ENCODE data around the gene ANKS1B.
"Not testable (repeated sequence)": the region's sequence is repeated elsewhere in the genome, so short reads cannot be mapped to it uniquely, and the experiment has no call there.

Gene ANKS1B

DNA sequence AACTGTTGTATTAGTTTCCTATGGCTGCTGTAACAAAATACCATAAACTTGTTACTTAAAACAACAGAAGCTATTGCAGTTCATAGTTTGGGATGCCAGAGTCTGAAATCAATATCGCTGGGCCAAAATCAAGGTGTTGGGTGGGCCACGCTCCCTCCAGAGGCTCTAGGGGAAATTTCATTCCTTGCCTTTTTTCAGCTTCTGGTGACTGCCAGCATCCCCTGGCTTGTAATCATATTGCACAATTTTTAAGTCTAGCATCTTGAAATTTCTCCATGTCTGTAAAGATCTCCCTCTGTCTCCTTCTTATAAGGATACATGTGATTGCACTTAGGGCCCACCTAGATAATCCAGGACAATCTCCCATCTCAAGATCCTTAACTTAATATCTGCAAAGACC is 386.0 kb downstream of the ANKS1B start:
- DNase-seq (ENCODE audit: low read depth in 2 of 2, low spot score in 1 of 2): no peak

DNA sequence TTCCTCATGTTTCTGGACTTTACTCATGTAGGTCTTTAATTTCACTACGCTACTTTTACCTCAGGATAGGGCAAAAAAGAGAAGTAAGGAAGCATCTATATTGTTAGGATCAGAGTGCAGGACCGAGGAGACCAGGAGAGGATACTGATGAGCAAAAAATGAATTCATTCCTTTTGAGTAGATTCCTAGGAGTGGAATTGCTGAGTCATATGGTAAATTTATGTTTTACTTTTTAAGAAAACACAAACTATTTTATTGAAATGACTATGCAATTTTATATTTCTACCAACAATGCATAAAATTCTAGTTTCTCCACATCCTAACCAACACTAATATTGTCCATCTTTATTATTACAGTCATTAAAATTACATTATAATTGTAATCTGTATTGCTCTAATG is 388.0 kb downstream of the ANKS1B start:
- no peak for DNase-seq (ENCODE audit: low read depth in 2 of 2, low spot score in 1 of 2)

DNA sequence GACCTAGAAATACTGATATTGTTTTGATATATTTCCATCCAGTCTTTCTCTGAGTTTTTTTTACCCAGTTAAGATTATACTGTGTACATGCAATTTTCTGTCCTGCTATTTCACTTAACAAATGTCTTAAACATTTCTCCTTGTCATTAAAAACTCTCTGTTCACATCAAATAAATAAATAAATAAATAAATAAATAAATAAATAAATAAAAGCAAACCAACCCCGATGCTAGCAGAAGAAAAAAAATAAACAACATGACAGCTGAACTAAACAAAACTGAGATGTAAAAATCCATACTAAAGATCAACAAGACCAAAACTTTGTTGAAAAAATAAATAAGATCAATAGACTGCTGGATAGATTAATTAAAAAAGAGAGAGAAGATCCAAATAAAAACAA is 407.6 kb downstream of the ANKS1B start:
- DNase-seq (ENCODE audit: low read depth in 2 of 2, low spot score in 1 of 2): not testable (repeated sequence)

DNA sequence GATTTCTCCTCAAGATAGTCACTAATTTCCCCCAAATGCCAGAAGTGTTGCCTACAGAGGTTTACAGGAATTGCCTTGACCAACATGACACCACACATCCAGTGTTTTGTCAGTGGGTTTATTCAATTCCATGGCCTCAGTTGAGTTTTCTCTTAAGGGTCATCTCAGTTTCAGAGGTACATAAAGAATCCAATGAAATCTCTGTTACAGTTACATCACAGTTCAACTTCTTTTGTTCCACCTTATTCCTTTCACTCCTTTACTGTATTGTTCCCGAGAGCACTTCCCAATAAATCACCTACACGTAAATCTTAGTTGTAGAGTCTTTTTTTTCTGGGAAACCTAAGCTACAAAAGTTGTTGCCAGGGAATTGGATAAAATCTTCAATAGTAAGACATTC is 410.8 kb downstream of the ANKS1B start:
- DNase-seq (ENCODE audit: low read depth in 2 of 2, low spot score in 1 of 2): no peak

DNA sequence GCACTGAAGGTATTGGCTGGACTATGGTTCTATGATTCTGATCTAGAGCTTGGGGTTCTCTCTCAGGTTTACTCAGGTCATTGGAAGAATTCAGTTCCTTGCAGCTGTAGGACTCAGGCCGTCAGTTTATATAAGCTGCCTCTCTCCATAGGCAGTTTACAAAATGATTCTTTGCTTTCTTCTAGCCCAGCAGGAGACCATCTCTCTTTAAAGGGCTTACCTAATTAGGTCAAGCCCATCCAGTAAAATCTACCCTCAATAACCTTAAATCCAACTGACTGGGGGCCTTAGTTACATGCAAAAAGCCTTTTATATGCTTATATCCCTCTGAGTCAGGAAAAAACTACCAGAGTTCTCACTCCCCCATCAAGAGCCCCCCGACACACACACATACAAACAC is 417.7 kb downstream of the ANKS1B start:
- no peak for DNase-seq (ENCODE audit: low read depth in 2 of 2, low spot score in 1 of 2)

DNA sequence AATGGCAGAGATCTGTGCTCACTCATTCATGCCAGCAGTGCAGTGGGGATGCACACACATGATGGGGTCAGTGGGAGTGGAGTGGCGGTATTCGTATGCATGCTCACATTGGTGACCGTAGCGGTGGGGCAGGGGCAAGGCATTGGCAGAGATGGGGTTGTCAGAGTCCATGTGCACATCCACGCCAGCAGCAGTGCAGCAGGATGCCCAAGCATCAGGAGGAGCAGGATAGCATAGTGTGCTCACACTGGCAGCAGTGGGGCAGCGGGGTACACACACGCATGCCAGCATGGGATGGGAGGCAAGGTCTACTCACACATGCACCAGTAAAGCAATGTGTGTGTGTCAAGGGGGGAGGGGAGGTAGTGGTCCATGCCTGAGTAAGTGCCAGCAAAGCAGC is 426.6 kb downstream of the ANKS1B start:
- DNase-seq (ENCODE audit: low read depth in 2 of 2, low spot score in 1 of 2): no peak

DNA sequence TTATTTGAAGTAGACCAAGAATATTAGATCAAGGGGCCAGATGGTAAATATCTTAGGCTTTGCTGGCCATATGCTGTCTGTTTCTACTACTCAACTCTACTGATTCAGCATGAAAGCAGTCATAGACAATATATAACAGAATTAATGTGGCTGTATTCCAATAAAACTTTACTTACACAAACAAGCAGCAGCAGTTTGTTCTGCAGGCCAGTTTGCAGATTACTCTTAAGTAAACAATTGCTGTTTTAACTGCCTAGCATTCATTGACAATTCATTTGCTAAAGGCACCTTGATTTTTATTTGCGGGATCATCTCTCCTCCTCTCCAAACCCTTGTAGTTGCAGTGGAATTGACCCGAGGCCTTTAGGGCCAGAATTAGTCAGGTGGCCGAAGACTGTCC is 431.3 kb downstream of the ANKS1B start:
- DNase-seq (ENCODE audit: low read depth in 2 of 2, low spot score in 1 of 2): no peak

DNA sequence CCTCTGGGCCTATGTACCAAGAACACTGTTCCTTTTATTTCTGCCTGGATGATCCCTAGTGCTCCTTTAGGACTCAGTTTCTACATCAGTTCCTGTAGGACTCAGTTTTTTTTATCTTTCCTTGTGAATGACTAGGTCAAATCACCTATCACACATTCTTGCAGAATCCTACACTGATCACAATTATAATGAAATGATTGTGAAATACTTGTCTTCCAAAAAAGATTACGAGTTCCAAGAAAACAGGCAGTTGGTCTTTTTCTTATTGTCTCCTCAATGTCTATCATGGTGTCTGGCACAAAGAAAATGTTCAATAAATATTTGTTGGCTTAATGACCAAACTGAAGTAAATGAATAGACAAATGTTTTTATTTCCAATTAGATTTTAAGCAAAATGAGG is 432.7 kb downstream of the ANKS1B start:
- no peak for DNase-seq (ENCODE audit: low read depth in 2 of 2, low spot score in 1 of 2)

DNA sequence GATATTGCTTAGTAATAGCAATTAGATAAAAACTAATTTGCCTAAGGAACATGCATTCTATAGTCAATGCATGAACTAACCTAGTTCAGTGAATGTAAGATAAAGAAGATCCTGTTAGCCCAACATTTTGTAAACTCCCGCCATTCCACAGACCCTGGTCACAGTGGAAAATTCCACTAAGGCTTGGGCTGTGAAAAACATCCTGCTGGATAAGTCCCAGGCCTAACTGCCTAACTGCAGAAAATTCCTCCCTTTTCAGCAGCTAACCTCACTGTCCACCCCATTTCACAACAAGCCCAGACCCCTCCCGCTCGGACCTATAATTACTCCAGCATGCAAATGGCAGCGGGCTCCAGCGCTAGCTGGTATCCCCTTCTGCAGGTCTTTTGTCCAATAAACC is 435.1 kb downstream of the ANKS1B start:
- DNase-seq (ENCODE audit: low read depth in 2 of 2, low spot score in 1 of 2): no peak

DNA sequence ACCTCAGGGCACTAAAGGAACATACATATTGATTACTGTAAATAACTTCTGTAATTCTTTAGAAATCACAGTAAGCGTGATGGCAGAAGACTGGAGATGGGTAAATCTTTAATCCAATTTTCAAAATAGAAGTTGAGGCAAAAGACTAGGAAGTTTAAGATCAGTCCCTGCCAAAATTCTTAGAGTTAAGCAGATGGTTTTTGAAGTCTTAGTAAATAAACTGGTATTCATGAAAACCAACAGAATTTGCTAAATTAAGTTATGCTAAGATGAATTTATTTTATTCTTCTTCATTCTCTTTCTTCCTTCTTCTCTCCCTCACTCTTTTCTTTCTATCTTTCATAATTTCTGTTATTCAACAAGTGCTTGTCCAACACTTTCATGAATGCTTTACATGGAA is 435.5 kb downstream of the ANKS1B start:
- no peak for DNase-seq (ENCODE audit: low read depth in 2 of 2, low spot score in 1 of 2)

DNA sequence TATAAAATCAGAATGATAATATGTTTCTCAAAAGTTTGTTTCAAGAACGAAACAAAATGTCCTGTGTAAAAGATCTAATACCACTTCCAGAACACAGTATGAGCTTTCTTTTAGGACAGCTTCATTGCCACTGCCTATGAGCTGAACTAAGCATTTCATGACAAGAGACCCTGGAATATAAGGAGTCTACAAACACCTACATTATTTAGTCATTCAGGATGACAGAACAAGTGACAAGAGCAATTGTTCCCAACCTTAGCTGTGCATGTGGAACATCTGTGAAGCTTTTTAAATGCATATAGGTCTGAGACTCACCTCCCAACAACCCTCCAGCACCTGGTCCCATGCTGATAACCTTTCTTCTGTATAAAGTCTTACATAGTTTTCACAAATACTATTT is 440.3 kb downstream of the ANKS1B start:
- no peak for DNase-seq (ENCODE audit: low read depth in 2 of 2, low spot score in 1 of 2)

DNA sequence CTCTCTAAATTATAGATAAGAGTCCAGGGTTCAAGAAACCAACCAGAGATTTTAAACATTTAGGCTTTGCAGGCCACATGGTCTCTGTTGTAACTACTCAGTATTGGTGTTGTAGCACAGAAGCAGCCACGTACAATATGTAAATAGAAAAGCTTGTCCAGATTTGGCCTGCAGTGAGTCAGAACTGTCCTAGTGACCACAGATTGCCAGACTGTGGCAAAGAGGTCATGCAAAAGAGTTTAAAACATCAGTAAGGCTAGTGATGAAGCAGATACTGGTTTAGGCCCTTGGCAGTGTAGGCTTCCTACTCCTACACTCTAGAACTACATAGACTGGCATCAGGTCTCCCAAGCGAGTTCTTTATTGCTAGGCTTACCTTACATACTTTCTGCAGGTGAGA is 454.8 kb downstream of the ANKS1B start:
- no peak for DNase-seq (ENCODE audit: low read depth in 2 of 2, low spot score in 1 of 2)

DNA sequence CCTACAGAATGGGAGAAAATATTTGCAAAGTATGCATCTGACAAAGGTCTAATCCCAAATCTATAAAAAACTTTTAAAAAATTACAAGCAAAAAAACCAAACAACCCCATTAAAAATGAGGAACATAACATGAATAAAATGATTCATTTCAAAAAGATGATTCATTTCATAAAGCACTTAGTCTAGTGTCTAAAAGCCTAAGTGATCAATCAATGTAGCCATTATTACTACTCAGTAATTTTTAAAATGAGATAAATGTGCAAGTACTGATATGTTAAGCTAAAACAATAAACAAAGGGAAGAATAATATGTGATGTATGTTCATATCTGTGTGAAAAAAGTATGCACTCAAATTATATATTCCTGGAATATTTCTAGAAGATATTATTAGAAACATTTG is 456.3 kb downstream of the ANKS1B start:
- DNase-seq (ENCODE audit: low read depth in 2 of 2, low spot score in 1 of 2): no peak

DNA sequence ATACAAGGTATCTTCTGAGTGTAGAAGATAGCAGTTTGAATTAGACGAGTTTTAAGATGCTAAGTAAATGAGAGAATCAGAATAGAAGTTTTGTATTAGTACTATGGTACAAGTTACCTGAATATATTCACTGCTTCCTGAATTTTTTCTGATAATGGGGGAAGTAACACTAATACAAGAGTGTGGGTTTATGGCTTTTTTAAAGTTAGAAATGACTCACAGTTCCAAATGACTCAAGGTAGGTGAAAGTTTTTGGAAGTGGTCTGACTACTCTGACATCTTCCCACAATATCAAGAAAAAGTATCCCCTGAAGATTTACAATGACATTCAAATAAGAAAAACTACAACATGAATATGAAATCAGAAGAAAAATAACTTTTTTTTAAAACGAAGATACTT is 460.9 kb downstream of the ANKS1B start:
- DNase-seq (ENCODE audit: low read depth in 2 of 2, low spot score in 1 of 2): no peak

DNA sequence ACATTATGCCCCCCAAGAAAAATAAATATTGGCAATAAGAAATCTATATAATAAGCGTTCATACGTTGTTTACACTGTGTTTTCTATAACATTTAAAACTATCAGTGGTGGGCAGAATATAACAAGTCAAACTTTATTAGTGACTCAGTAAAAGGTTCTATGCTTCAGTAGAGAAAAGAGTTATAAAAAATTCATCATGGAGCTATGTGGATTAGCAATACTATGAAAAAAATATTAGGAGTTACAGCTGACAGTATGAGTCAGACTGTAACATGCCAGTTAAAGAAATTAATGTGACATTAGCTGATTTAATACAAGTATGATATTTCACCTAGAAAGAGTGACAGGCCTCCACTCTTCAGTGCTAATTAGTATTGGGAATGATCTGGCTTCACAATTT is 462.3 kb downstream of the ANKS1B start:
- DNase-seq (ENCODE audit: low read depth in 2 of 2, low spot score in 1 of 2): no peak

DNA sequence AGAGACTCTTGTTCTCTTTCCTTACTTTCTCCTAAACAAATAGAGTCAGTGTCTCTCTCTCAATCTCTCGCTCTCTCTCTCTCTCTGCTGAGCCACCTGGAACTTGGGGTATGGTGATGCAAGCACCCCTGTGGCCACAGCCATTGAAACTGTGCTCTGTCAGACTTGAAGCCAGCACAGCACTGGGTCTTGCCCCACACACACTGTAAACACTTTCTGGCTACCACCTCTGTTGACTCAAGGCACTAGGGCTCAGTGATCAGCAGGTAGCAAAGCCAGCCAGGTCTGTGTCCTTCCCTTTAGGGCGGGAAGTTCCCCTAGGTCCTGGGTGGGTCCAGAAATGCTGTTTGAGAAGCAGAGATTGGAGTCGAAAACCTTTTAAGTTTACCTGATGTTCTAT is 463.1 kb downstream of the ANKS1B start:
- DNase-seq (ENCODE audit: low read depth in 2 of 2, low spot score in 1 of 2): no peak

DNA sequence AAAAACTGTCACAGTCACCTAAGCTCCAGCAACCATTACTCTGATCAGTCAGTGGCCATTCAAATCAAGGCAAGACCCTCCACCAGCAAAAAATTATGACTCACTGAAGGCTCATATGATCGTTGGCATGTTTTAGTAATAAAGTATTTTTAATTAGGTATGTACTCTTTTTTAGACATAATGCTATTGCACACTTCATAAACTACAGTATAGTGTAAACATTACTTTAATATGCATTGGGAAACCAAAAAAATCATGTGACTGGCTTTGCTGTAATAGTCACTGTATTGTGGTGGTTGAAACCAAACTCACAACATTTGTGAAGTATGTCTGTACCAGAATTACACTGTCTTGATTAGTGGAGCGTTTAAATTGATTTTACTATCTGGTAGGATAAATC is 471.7 kb downstream of the ANKS1B start:
- no peak for DNase-seq (ENCODE audit: low read depth in 2 of 2, low spot score in 1 of 2)

DNA sequence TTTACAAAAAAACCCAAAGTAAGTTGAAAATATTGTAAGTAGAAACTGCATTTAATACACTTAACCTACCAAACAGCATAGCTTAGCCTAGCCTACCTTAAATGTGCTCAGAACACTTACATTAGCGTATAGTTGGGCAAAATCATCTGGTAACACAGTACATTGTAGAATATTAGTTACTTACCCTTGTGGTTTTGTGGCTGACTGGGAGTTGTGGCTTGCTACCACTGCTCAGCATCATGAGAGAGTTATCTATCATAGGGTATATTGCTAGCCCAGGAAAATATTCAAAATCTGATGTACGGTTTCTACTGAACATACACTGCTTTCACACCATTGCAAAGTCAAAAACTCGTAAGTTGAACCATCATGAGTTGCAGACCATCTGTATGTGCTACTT is 478.9 kb downstream of the ANKS1B start:
- no peak for DNase-seq (ENCODE audit: low read depth in 2 of 2, low spot score in 1 of 2)

DNA sequence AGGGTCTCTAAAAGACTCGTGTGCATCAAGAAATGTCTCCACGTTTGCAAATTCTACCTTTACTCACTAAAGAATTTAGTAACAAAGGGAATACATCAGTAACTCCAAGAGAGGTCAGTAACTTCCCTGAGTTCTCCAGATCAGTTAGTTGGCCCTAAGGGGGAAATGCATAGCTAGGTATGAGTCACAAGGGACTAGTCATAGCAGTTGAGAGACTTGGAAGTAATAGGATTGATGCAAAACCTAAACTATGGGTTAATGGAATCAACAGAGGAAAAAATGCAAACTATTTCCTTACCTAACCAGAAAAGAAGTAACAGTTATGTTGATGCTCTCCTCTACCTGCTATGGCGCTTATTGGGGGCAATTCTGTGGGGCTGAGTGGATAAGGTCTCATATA is 486.0 kb downstream of the ANKS1B start:
- DNase-seq (ENCODE audit: low read depth in 2 of 2, low spot score in 1 of 2): no peak

DNA sequence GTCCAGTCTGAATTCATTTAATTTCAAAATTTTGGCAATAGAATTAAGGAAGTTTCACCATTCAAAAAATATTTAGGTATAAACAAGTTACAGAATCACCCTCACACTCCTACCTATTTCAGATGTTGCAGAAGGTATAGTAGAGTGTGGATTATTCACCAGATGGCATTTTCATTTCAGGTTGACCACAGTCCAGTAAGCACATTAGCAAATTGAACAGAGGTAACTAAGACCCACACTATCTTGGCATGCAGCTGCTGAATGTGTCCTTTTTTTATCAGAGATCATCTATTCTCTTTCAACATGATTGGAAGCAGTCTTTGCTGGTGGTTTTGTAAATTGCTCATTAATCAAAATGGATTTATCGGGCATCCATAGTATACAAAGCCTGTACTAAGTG is 488.9 kb downstream of the ANKS1B start:
- DNase-seq (ENCODE audit: low read depth in 2 of 2, low spot score in 1 of 2): no peak

DNA sequence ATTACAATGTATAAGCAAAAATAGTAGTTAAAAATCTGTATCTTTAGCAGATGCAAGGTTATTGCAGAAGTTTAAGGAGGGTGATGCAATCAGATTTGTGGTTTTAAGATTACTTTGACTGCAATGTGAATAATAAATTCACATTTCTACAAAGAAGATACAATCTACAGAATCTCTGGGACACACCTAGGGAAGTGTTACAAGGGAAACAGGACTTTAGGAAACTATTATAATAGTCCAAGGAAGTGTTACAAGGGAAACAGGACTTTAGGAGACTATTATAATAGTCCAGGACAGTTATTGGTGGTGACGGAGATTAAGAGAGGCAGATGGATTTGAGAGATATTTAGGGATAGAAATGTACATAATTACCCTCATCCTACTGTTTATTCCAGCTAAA is 491.5 kb downstream of the ANKS1B start:
- no peak for DNase-seq (ENCODE audit: low read depth in 2 of 2, low spot score in 1 of 2)

DNA sequence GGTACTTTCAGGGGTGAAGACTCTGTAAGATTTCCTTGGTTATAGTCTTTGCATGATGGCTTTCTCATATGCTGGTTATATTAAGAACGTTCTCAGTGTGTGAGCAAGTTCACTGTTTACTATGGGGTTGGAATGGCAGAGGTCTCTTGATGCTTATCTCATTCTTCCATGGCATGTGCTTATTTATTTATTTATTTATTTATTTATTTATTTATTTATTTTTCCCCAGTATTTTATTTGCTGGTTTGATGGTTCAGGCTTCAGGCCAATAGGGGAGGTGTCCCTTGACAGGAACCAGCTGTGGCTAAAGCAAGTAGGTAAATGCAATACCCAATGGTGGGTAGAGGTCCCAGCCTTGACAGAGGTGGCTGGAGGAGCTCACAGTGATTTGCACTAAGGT is 498.5 kb downstream of the ANKS1B start:
- no peak for DNase-seq (ENCODE audit: low read depth in 2 of 2, low spot score in 1 of 2)

DNA sequence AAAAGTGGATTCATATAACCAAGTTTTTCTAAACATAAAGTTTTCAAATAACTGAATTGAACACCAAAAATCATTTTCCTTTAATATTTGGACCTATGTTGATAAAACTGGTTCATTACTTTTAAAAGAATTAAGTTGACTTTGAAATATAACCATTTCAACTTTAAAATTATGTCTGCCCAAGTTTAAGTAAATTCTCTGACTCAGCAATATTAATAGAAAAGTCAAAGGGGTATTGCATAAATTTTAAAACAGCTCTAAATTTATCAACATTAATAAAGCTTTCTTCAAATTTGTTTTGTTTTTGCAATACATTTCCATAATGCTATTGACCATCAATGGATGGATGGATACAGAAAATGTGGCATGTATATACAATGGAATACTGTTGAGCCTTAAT is 505.6 kb downstream of the ANKS1B start:
- DNase-seq (ENCODE audit: low read depth in 2 of 2, low spot score in 1 of 2): no peak

DNA sequence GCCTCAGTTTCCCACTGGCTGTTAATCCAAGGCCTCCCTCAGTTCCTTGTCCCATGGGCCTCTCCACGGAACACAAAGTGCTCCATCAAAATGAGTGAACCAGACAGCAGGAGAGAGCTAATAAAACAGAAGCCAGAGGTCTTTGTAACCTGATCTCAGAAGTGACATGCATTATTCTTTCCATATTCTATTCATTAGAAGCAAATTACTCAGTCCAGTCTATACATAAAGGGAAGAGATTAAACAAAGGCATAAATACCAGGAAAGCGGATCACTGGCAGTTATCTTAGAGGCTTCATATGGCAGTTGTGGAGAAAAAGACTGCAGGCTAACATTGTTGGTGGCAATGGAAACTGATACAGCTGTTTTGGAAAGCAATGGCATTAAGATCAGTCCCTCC is 507.8 kb downstream of the ANKS1B start:
- DNase-seq (ENCODE audit: low read depth in 2 of 2, low spot score in 1 of 2): no peak

Data from stimulated activated CD8-positive, alpha-beta memory T cell treated with anti-CD3 and anti-CD28 coated beads, Interleukin-4, amount 100 ng/mL, for 1 hour (primary cell).